CD4-positive, alpha-beta memory T cell (primary cell): ENCODE measurements around the gene IFRD1. TPM values are rescaled to one million over a fixed set of nuclear protein-coding genes. Genes with fewer than 3 reads are reported as not detected.

ENCODE experiments used
- CTCF ChIA-PET: fragments of 350-600 bp; sonication (Branson Sonifier 250); formaldehyde crosslinking; loops from one replicate; lab custom pipeline; 2021; ENCODE audit warnings: inconsistent platforms; ENCODE audit not compliant: partially characterized antibody; lab: Charles Lee
- POLR2A ChIA-PET: fragments of 350-600 bp; sonication (Branson Sonifier 250); formaldehyde crosslinking; loops from one replicate; lab custom pipeline; 2021; ENCODE audit not compliant: partially characterized antibody; lab: Charles Lee
- DNase-seq, 5 donors: peaks; one replicate each; pipeline versions ENCODE4 v3.0.0 to v3.0.0-alpha.2; 2020 to 2022; ENCODE audit warnings: mixed read lengths in 1 of 5
- H3K27ac ChIP-seq: one replicate; pipeline ENCODE4 v1.7.0; 2013; ENCODE audit warnings: low read depth, low read length
- H3K27me3 ChIP-seq: 2 replicates; pipeline ENCODE4 v1.7.0; 2013; ENCODE audit warnings: mild to moderate bottlenecking, low read length, moderate library complexity; ENCODE audit not compliant: insufficient read depth
- H3K36me3 ChIP-seq: 2 replicates; pipeline ENCODE4 v1.7.0; 2013; ENCODE audit warnings: mild to moderate bottlenecking, low read length, moderate library complexity; ENCODE audit not compliant: insufficient read depth
- H3K4me1 ChIP-seq: 2 replicates; pipeline ENCODE4 v1.7.0; 2013; ENCODE audit warnings: mild to moderate bottlenecking, low read length, moderate library complexity; ENCODE audit not compliant: insufficient read depth
- H3K4me3 ChIP-seq, 2 donors: one replicate each; pipeline ENCODE4 v1.7.0; 2013; ENCODE audit warnings: low read length in 2 of 2, mild to moderate bottlenecking in 1 of 2
- H3K9me3 ChIP-seq, 2 donors: one replicate each; pipeline ENCODE4 v1.7.0; 2013; ENCODE audit warnings: low read length in 2 of 2, control low read depth in 1 of 2; ENCODE audit not compliant: control insufficient read depth in 1 of 2
- H3K27ac Mint-ChIP-seq, 7 donors: one replicate each; pipeline ENCODE4 v1.8.0; 2020 to 2021; ENCODE audit warnings: mixed read lengths in 7 of 7, mild to moderate bottlenecking in 6 of 7, inconsistent platforms in 3 of 7, moderate library complexity in 3 of 7
- H3K27me3 Mint-ChIP-seq, 2 donors: one replicate each; pipeline ENCODE4 v1.8.0; 2020 to 2021; ENCODE audit warnings: mixed read lengths in 2 of 2
- H3K36me3 Mint-ChIP-seq, 2 donors: one replicate each; pipeline ENCODE4 v1.8.0; 2020 to 2021; ENCODE audit warnings: mixed read lengths in 2 of 2, inconsistent platforms in 1 of 2, mild to moderate bottlenecking in 1 of 2
- H3K4me1 Mint-ChIP-seq, 4 donors: one replicate each; pipeline ENCODE4 v1.8.0; 2020 to 2021; ENCODE audit warnings: mixed read lengths in 4 of 4, mild to moderate bottlenecking in 1 of 4
- H3K4me3 Mint-ChIP-seq, 8 donors: one replicate each; pipeline ENCODE4 v1.8.0; 2020 to 2021; ENCODE audit warnings: mixed read lengths in 8 of 8, mild to moderate bottlenecking in 7 of 8, moderate library complexity in 6 of 8, inconsistent platforms in 3 of 8
- H3K9me3 Mint-ChIP-seq, 8 donors: one replicate each; pipeline ENCODE4 v1.8.0; 2020 to 2021; ENCODE audit warnings: mixed read lengths in 8 of 8, mild to moderate bottlenecking in 5 of 8, inconsistent platforms in 3 of 8, moderate library complexity in 1 of 8
- intact Hi-C: fragments of 100-400 bp; cut with micrococcal nuclease; formaldehyde crosslinking; loops from one replicate; pipeline ENCODE4 v1.15.1; 2023
- polyA plus RNA-seq, 2 donors: library from polyadenylated mRNA; unstranded; fragments of 300-500 nt; fragmentation: Illumina TruSeq; gene quantifications; one replicate each; pipeline ENCODE4 v1.2.3, GENCODE V29; 2021
- total RNA-seq, 2 experiments: library from RNA; stranded (reverse); gene quantifications; one replicate each; pipeline ENCODE4 v1.2.3, GENCODE V29; 2021

IFRD1 gene
- total RNA-seq (10 to 100 TPM; 54.2 to 57.0 TPM), polyA plus RNA-seq (10 to 100 TPM; 19.8 to 33.0 TPM)

- Mint-ChIP-seq H3K36me3 (peaks cover 0 to 12% of the 10 kb centered on the region in 2 donors), H3K27me3 (no peaks in the 10 kb centered on the region), H3K4me1 (peaks cover 25 to 48% (median 38%) of the 10 kb centered on the region in 4 donors), H3K27ac (peak within 1 kb of the TSS; percentile 98 to 100 (median 99)), H3K4me3 (peak within 1 kb of the TSS; percentile 97 to 100 (median 99)), H3K9me3 (peaks cover 0 to 7% (median 0%) of the 10 kb centered on the region in 8 donors)
- ChIA-PET CTCF (interaction anchor here (1.0 to 2.4 kb wide), 4 partner anchors 11 to 43 kb away, joined by 3 to 8 read pairs (median 4); no protein-coding TSS in a partner anchor), POLR2A (interaction anchor here (0.6 to 3.5 kb wide), 15 partner anchors 9 to 888 kb away, joined by 3 to 39 read pairs (median 6); partner anchors contain the start of genes DOCK4, IMMP2L and ZNF277)
- Histone ChIP-seq H3K4me1 (peaks cover 36% of the 10 kb centered on the region), H3K36me3 (no peaks in the 10 kb centered on the region), H3K27ac (peak within 1 kb of the TSS; percentile 100), H3K27me3 (no peaks in the 10 kb centered on the region), H3K9me3 (no peaks in the 10 kb centered on the region), H3K4me3 (peak within 1 kb of the TSS; percentile 94 to 100)
- peak; percentile 97 to 98 (median 97) for DNase-seq
- intact Hi-C loops, result loop anchor here (1.0 to 2.0 kb wide), 7 partner anchors 27 to 888 kb away; partner anchors contain the start of genes DOCK4, IMMP2L, SMIM30 and TMEM168
Observed at GRCh38 chr7:112449902-112450806, at the start of gene IFRD1. Gene IFRD1 (plus strand): TSS chr7:112450460. CDS start chr7:112450689, 229 bp downstream.

- intact Hi-C loops, result no loop called here
- ChIA-PET CTCF (no interaction called here), POLR2A (no interaction called here)
- Histone ChIP-seq H3K27ac (no peak overlapping the region), H3K9me3 (no peaks in the 10 kb centered on the region), H3K4me1 (no peaks in the 10 kb centered on the region), H3K36me3 (no peaks in the 10 kb centered on the region), H3K4me3 (no peak overlapping the region), H3K27me3 (no peaks in the 10 kb centered on the region)
- H3K4me1 Mint-ChIP-seq, result peaks cover 0 to 9% (median 3%) of the 10 kb centered on the region in 4 donors
- H3K4me3 Mint-ChIP-seq, result no peak overlapping the region
- no peak for DNase-seq
- no peaks in the 10 kb centered on the region for H3K36me3 Mint-ChIP-seq
- no peak overlapping the region for H3K27ac Mint-ChIP-seq
- peaks cover 1 to 11% of the 10 kb centered on the region in 2 donors for H3K27me3 Mint-ChIP-seq
- H3K9me3 Mint-ChIP-seq, result peaks cover 0 to 1% (median 0%) of the 10 kb centered on the region in 8 donors
Observed at GRCh38 chr7:112404321-112404720, 45.9 kb upstream of the IFRD1 start.

DNA sequence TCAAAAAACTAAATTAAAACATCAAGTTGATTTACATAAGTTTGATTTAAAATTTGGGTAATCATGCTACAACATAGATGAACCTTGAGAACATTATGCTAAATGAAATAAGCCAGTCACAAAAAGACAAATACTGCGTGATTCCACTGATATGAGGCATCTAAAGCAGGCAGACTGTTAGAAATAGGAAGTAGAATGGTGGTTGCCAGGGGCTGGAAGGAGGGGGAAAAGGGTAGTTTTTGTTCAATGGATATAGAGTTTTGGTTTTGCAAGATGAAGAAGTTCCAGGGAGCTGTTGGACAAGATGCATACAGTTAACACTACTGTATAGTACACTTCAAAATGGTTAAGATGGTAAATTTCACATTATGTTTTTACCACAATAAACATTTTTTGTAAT is 45.0 kb upstream of the IFRD1 start:
- Mint-ChIP-seq H3K4me1 (no peaks in the 10 kb centered on the region), H3K9me3 (peaks cover 0 to 1% (median 0%) of the 10 kb centered on the region in 8 donors), H3K27me3 (peaks cover 1 to 18% of the 10 kb centered on the region in 2 donors), H3K27ac (no peak overlapping the region), H3K4me3 (no peak overlapping the region), H3K36me3 (no peaks in the 10 kb centered on the region)
- no peak overlapping the region for H3K4me3 ChIP-seq
- ChIA-PET POLR2A (no interaction called here), CTCF (no interaction called here)
- H3K27ac ChIP-seq, result no peak overlapping the region
- no peaks in the 10 kb centered on the region for H3K36me3 ChIP-seq
- intact Hi-C loops, result no loop called here
- H3K27me3 ChIP-seq, result no peaks in the 10 kb centered on the region
- H3K4me1 ChIP-seq, result no peaks in the 10 kb centered on the region
- DNase-seq, result no peak
- no peaks in the 10 kb centered on the region for H3K9me3 ChIP-seq

- Histone ChIP-seq H3K4me3 (no peak overlapping the region), H3K27ac (no peak overlapping the region), H3K27me3 (no peaks in the 10 kb centered on the region), H3K4me1 (no peaks in the 10 kb centered on the region), H3K9me3 (no peaks in the 10 kb centered on the region), H3K36me3 (no peaks in the 10 kb centered on the region)
- intact Hi-C loops, result no loop called here
- H3K27ac Mint-ChIP-seq, result no peak overlapping the region
- ChIA-PET POLR2A (interaction anchor here (1.9 kb wide), 1 partner anchor 43 kb away, joined by 5 read pairs; the partner anchor contains the start of gene IFRD1), CTCF (interaction anchor here (0.7 to 2.4 kb wide), 4 partner anchors 9 to 654 kb away, joined by 3 to 10 read pairs (median 3); partner anchors contain the start of gene IFRD1)
- H3K9me3 Mint-ChIP-seq, result peaks cover 0 to 1% (median 0%) of the 10 kb centered on the region in 8 donors
- no peak for DNase-seq
- no peaks in the 10 kb centered on the region for H3K36me3 Mint-ChIP-seq
- peaks cover 1 to 19% of the 10 kb centered on the region in 2 donors for H3K27me3 Mint-ChIP-seq
- H3K4me1 Mint-ChIP-seq, result no peaks in the 10 kb centered on the region
- H3K4me3 Mint-ChIP-seq, result no peak overlapping the region
Observed at GRCh38 chr7:112407261-112407660, 43.0 kb upstream of the IFRD1 start.

DNA sequence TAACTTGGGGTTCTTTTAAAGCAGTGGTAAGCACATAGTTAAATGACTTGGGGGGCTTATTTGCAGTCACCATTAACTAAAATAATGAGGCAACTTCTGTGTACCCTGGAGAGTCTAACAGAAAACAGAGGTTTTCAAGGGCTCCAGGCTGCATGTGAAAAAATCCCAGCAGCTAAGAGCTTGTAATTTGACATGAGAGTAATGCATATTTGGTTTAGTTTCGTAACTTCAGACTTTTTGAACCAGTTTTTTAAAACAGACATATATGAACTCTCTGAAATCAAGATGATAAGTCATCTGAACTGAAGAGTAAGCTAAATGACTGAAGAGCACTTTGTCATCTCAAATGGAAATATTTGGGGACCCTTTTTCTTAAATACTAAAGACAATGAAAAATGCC is 40.2 kb upstream of the IFRD1 start:
- Histone ChIP-seq H3K27me3 (peaks cover 3% of the 10 kb centered on the region), H3K4me3 (no peak overlapping the region), H3K27ac (no peak overlapping the region), H3K36me3 (no peaks in the 10 kb centered on the region), H3K9me3 (no peaks in the 10 kb centered on the region), H3K4me1 (no peaks in the 10 kb centered on the region)
- ChIA-PET POLR2A (no interaction called here), CTCF (interaction anchor here (0.6 to 1.6 kb wide), 5 partner anchors 11 to 667 kb away, joined by 3 to 8 read pairs (median 3); no protein-coding TSS in a partner anchor)
- Mint-ChIP-seq H3K36me3 (no peaks in the 10 kb centered on the region), H3K4me3 (no peak overlapping the region), H3K9me3 (peaks cover 0 to 1% (median 0%) of the 10 kb centered on the region in 8 donors), H3K27me3 (peaks cover 1 to 20% of the 10 kb centered on the region in 2 donors), H3K4me1 (peaks cover 0 to 2% (median 0%) of the 10 kb centered on the region in 4 donors), H3K27ac (no peak overlapping the region)
- intact Hi-C loops, result no loop called here
- no peak for DNase-seq

GRCh38 chr7:112411186-112411795 is 39.0 kb upstream of the IFRD1 start:
- no peaks in the 10 kb centered on the region for H3K36me3 Mint-ChIP-seq
- H3K9me3 ChIP-seq, result no peaks in the 10 kb centered on the region
- peaks cover 0 to 1% (median 0%) of the 10 kb centered on the region in 8 donors for H3K9me3 Mint-ChIP-seq
- no peak overlapping the region for H3K27ac ChIP-seq
- peaks cover 0 to 4% (median 2%) of the 10 kb centered on the region in 4 donors for H3K4me1 Mint-ChIP-seq
- no peak overlapping the region for H3K4me3 ChIP-seq
- CTCF ChIA-PET, result interaction anchor here (1.1 to 1.5 kb wide), 3 partner anchors 10 to 668 kb away, joined by 3 to 8 read pairs (median 7); no protein-coding TSS in a partner anchor
- H3K27me3 ChIP-seq, result peaks cover 3% of the 10 kb centered on the region
- peaks cover 0 to 22% of the 10 kb centered on the region in 2 donors for H3K27me3 Mint-ChIP-seq
- no peak overlapping the region for H3K27ac Mint-ChIP-seq
- POLR2A ChIA-PET, result no interaction called here
- H3K36me3 ChIP-seq, result no peaks in the 10 kb centered on the region
- no peaks in the 10 kb centered on the region for H3K4me1 ChIP-seq
- intact Hi-C loops, result no loop called here
- DNase-seq, result no peak
- no peak overlapping the region for H3K4me3 Mint-ChIP-seq
